Liver (tissue), 3 donors: ENCODE results near the gene CSTF3.

ENCODE experiments used
- CTCF ChIP-seq: fragments of 150-350 bp; IDR thresholded peaks from 2 replicates; pipeline ENCODE4 v1.5.1; 2017; ENCODE audit warnings: improper control_type of control experiment, low read depth, low read length; ENCODE audit not compliant: missing input control
- EGR1 ChIP-seq, 2 donors: IDR thresholded peaks; 2 replicates each; pipeline ENCODE4 v1.6.1; 2016 to 2018; ENCODE audit warnings: antibody characterized with exemption in 2 of 2, low read depth in 2 of 2
- MAX ChIP-seq: IDR thresholded peaks from 2 replicates; pipeline ENCODE4 v1.6.1; 2016; ENCODE audit warnings: antibody characterized with exemption
- NR2F2 ChIP-seq: IDR thresholded peaks from 2 replicates; pipeline ENCODE4 v1.6.1; 2016; ENCODE audit warnings: antibody characterized with exemption
- SP1 ChIP-seq: IDR thresholded peaks from 2 replicates; pipeline ENCODE4 v1.6.1; 2018; ENCODE audit warnings: antibody characterized with exemption, mild to moderate bottlenecking
- TAF1 ChIP-seq: conservative IDR thresholded peaks from 2 replicates; pipeline ENCODE4 v1.6.1; 2016; ENCODE audit warnings: antibody characterized with exemption, mild to moderate bottlenecking
- donor health status: healthy.
- donor health status: healthy.

- no peak for TF ChIP-seq SP1
- TF ChIP-seq EGR1 (IDR thresholded peaks at IDR 0.05; ENCODE audit: low read depth in 2 of 2): no peak
- no peak for TF ChIP-seq MAX
- no peak for TF ChIP-seq CTCF
- TF ChIP-seq NR2F2: no peak
- TF ChIP-seq TAF1: no peak
These were observed 71.5 kb downstream of the CSTF3 start for GRCh38 chr11:33089776-33090175.
